HG02870 (cell line): ENCODE measurements around the gene VSTM4.

Experiments used
- ATAC-seq: cut with Tn5 transposase; IDR thresholded peaks from one replicate; pipeline ENCODE4 v1.9.1; 2021; ENCODE audit warnings: mild to moderate bottlenecking, moderate library complexity; ENCODE audit not compliant: unreplicated experiment

Gene VSTM4

GRCh38 chr10:49093922-49094321 is 21.4 kb downstream of the VSTM4 start:
- no peak for ATAC-seq

- no peak for ATAC-seq
These were observed 22.8 kb downstream of the VSTM4 start for GRCh38 chr10:49092477-49092876.

- ATAC-seq: no peak
These were observed 23.7 kb downstream of the VSTM4 start for GRCh38 chr10:49091450-49092210.

- no peak for ATAC-seq
These were observed 24.5 kb downstream of the VSTM4 start for GRCh38 chr10:49090696-49091380.

- no peak for ATAC-seq
These were observed 25.1 kb downstream of the VSTM4 start for GRCh38 chr10:49090189-49090575.

- ATAC-seq: no peak
These were observed 25.6 kb downstream of the VSTM4 start for GRCh38 chr10:49089557-49090188.

- no peak for ATAC-seq
These were observed 26.2 kb downstream of the VSTM4 start for GRCh38 chr10:49089152-49089551.

- ATAC-seq: no peak
These were observed 28.4 kb downstream of the VSTM4 start for GRCh38 chr10:49086889-49087288.

- no peak for ATAC-seq
These were observed 32.1 kb downstream of the VSTM4 start for GRCh38 chr10:49083261-49083660.

GRCh38 chr10:49082766-49083165 is 32.6 kb downstream of the VSTM4 start:
- ATAC-seq: no peak

GRCh38 chr10:49081547-49082275 is 33.6 kb downstream of the VSTM4 start:
- ATAC-seq: no peak

GRCh38 chr10:49080965-49081364 is 34.4 kb downstream of the VSTM4 start:
- ATAC-seq: no peak

- ATAC-seq: no peak
These were observed 35.3 kb downstream of the VSTM4 start for GRCh38 chr10:49080071-49080470.

GRCh38 chr10:49079499-49079898 is 35.8 kb downstream of the VSTM4 start:
- ATAC-seq: no peak

GRCh38 chr10:49079072-49079471 is 36.2 kb downstream of the VSTM4 start:
- no peak for ATAC-seq

- no peak for ATAC-seq
These were observed 36.9 kb downstream of the VSTM4 start for GRCh38 chr10:49078433-49078832.

- no peak for ATAC-seq
These were observed 38.4 kb downstream of the VSTM4 start for GRCh38 chr10:49076741-49077521.

- ATAC-seq: no peak
These were observed 39.0 kb downstream of the VSTM4 start for GRCh38 chr10:49076319-49076718.

GRCh38 chr10:49075743-49076142 is 39.6 kb downstream of the VSTM4 start:
- no peak for ATAC-seq

GRCh38 chr10:49074836-49075682 is 40.3 kb downstream of the VSTM4 start:
- ATAC-seq: no peak
